ENCODE measurements around the gene ST3GAL3.

Gene ST3GAL3

DNA sequence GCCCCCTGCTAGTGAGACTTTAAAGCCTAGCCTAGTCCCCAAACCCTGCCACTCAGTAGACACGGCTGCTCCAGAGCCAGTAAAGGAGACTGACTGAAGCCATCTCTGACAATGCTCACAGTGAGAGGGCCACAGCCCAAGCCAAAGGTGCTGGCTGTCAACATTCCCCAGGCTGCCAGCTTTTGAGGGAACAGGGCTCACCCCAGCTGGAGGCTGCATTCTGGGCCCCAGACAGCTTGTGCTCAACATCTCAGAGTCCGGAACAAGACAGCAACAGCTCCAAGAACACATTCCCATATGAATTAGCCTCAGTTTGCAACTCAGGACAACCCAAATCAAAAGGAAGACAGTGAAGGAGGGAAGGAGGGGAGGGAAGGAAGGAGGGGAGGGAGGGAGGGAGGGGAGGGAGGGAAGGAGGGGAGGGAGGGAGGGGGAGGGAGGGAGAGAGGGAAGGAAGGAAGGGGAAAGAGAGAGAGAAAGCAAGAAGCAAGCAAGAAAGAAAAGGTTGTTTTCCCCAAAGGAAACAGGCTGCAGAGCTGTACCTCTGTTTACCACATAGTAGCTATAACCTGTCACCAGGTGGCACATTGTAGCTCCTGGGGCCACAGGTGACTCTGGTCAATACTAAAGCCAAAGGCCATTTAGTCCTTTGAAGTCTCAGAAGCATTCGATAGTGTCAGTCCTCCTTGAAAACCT, 231.7 kb downstream of the ST3GAL3 start:
- Histone ChIP-seq H3K9ac (ENCODE audit: low read depth, low read length) (no peak overlapping the region), H3K4me1 (ENCODE audit: control insufficient read depth, insufficient read depth, low read length) (peaks cover under 1% of the 10 kb centered on the region), H3K4me3 (ENCODE audit: low read length) (no peak overlapping the region), H3K36me3 (ENCODE audit: insufficient read depth, low read length) (no peaks in the 10 kb centered on the region), H3K4me2 (ENCODE audit: low read length) (no peak overlapping the region), H3K9me3 (replicated peaks; ENCODE audit: low read length) (no peaks in the 10 kb centered on the region), H3K27me3 (ENCODE audit: control insufficient read depth, insufficient read depth, low read length) (peaks cover 3% of the 10 kb centered on the region)

DNA sequence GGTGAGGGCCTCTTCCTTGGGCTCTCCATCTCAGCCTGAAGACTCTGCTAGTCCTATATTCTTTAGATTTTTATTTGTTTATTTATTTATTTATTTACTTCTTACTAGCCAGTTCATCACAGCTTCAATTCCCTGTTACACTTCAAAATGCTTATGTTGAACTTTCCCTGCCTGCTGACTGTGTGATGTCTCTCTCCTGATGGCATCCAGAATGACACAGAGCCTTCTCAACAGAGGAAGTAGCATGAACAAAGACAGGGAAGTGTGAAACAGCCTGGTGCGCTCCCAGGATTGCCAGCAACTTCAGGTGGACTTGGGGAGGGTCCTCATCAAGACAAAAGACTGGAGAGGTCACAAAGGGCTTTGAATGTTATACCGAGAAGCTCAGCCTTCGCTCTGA, 235.1 kb downstream of the ST3GAL3 start:
- H3K9me3 ChIP-seq (replicated peaks; ENCODE audit: low read length) = no peaks in the 10 kb centered on the region
- H3K27me3 ChIP-seq (ENCODE audit: control insufficient read depth, insufficient read depth, low read length) = no peaks in the 10 kb centered on the region
- no peak overlapping the region for H3K4me3 ChIP-seq (ENCODE audit: low read length)
- no peak overlapping the region for H3K4me2 ChIP-seq (ENCODE audit: low read length)
- H3K4me1 ChIP-seq (ENCODE audit: control insufficient read depth, insufficient read depth, low read length) = peaks cover 5% of the 10 kb centered on the region
- H3K9ac ChIP-seq (ENCODE audit: low read depth, low read length) = no peak overlapping the region
- H3K36me3 ChIP-seq (ENCODE audit: insufficient read depth, low read length) = no peaks in the 10 kb centered on the region

DNA sequence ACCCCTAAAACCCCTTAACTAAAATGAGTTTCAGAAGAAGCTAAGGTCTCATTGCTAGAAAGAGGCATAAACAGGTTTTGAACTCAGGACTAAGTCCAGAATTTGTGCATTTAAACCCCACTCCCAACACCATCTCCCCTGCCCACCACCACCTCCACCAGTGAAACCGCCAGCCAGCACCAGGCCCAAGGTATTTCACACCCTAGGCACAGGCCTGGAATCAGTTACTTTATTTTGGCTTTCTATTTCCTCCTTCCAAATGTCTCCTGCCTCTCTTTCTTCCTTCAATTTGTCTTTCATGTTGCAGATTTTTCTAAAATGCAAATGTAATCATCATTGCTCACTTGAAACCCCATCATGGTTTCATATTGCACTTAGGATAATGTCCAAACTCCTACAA, 237.5 kb downstream of the ST3GAL3 start:
- Histone ChIP-seq H3K9me3 (replicated peaks; ENCODE audit: low read length) (no peaks in the 10 kb centered on the region), H3K27me3 (ENCODE audit: control insufficient read depth, insufficient read depth, low read length) (no peaks in the 10 kb centered on the region), H3K36me3 (ENCODE audit: insufficient read depth, low read length) (peaks cover 5% of the 10 kb centered on the region), H3K9ac (ENCODE audit: low read depth, low read length) (no peak overlapping the region), H3K4me1 (ENCODE audit: control insufficient read depth, insufficient read depth, low read length) (peaks cover 21% of the 10 kb centered on the region), H3K4me2 (ENCODE audit: low read length) (no peak overlapping the region), H3K4me3 (ENCODE audit: low read length) (no peak overlapping the region)

DNA sequence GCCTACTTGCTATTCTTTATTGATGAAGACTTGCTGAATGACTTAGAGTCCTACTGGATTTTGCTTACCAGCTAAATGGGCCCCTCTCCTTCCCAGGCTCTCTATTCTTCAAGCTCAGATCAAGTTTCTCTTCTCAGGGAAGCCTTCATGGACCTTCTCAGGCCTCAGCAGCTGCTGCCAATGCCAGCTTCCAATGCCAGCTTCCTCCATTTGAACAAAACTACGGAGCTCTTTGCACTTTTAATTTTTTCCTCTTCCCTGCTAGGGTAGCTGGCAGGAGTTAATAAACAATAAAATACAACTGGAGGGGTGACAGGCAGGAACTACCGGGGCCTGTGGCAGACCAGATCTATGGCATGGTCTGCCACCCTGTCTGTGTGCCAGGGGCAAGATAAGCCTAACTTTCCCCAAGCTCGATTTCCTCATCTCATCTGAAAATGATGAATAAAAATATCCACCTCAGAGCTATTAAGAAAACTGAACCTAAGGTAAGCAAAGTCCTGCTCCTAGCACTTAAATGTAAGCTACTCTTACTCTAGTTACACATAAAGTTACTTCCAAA, 238.4 kb downstream of the ST3GAL3 start:
- H3K9ac ChIP-seq (ENCODE audit: low read depth, low read length) = peak overlapping the region; percentile 96
- no peaks in the 10 kb centered on the region for H3K9me3 ChIP-seq (replicated peaks; ENCODE audit: low read length)
- peaks cover 11% of the 10 kb centered on the region for H3K36me3 ChIP-seq (ENCODE audit: insufficient read depth, low read length)
- peak overlapping the region; percentile 93 for H3K4me3 ChIP-seq (ENCODE audit: low read length)
- H3K4me2 ChIP-seq (ENCODE audit: low read length) = peak overlapping the region; percentile 97
- H3K4me1 ChIP-seq (ENCODE audit: control insufficient read depth, insufficient read depth, low read length) = peaks cover 21% of the 10 kb centered on the region
- no peaks in the 10 kb centered on the region for H3K27me3 ChIP-seq (ENCODE audit: control insufficient read depth, insufficient read depth, low read length)

DNA sequence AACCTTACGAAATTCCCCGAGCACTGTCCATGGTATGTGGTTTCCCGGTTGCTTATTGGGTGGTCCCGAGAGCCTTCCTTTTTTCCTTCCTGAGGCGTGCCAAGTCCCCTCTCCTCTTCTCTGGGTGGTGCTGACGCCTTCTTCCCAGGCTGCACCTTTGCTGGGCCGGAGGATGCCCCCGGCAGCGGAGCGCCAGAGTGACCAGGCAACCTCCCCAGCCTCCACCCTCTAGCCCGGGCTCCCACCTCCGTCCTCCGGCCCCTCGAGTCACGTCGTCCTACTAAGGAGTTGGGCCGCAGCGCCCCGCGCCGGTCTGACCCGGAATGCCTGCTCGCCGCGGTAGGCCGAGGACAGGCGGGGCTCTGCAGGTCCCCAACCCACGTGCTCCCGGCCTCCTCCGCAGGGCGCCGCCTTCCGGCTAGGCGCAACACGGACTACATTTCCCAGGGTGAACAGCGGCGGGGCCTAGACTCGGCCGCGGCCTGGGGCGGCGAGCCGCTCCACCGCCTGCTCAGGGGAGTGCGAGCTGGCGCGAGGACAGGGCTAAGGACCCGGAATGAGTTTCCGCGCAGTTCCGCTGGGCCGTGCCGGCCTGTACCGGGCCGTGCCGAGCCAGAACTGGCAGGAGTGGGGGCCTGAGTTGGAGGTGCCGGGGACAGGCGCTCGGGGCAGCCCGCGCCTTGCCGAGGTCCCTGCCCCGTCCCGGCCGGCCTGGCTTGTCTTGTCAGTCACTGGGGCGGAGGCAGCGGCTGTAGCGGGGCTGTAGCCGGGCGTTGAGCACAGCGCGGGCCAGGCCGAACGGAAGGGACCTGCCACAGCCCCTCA, 239.1 kb downstream of the ST3GAL3 start, which contains the start of gene IPO13:
IPO13 (plus strand) TSS at position 715 of the 825 bp plus-strand sequence. CDS start 651 bp downstream, outside the sequence.
- H3K9me3 ChIP-seq (replicated peaks; ENCODE audit: low read length) = no peaks in the 10 kb centered on the region
- H3K36me3 ChIP-seq (ENCODE audit: insufficient read depth, low read length) = peaks cover 11% of the 10 kb centered on the region
- no peaks in the 10 kb centered on the region for H3K27me3 ChIP-seq (ENCODE audit: control insufficient read depth, insufficient read depth, low read length)
- H3K9ac ChIP-seq (ENCODE audit: low read depth, low read length) = peak within 1 kb of the TSS; percentile 96
- peaks cover 21% of the 10 kb centered on the region for H3K4me1 ChIP-seq (ENCODE audit: control insufficient read depth, insufficient read depth, low read length)
- peak within 1 kb of the TSS; percentile 93 for H3K4me3 ChIP-seq (ENCODE audit: low read length)
- peak within 1 kb of the TSS; percentile 97 for H3K4me2 ChIP-seq (ENCODE audit: low read length)

DNA sequence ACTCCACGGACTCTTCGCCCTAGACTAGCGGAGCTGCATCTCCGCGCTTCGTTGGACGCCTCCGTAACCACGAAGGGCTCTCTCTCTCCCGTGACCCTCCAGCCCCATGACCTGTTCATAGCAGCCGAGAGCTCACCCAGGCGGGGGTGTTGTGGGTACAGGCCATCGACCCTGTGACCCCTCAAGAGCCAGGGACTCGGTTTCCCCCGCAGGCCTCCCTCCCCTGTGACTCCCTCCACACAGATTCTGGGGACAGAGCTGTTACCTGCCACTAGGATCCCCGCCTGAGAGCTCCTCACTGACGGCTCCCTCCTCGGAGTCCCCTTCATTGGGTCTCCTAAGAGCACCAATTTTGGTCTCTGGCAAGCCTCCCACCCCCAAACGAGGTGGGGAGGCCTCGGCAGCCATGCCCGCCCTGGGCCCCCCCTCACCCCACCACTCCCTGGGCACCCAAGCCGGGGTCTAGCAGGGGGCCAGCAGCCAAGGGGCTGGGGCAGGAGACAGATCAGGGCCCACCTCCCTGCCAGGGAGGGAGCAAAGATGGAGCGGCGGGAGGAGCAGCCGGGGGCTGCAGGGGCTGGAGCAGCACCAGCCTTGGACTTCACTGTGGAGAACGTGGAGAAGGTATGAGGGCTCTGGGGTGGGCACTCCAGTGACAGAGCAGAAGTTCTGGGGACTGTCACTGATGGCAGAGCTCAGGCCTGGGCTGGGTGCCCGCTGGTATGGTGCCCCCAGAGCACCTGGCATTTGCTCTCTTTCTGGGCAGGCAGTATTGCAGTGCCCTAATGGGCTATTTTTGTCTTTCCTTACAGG, 239.9 kb downstream of the ST3GAL3 start:
- Histone ChIP-seq H3K4me2 (ENCODE audit: low read length) (peak overlapping the region; percentile 97), H3K4me1 (ENCODE audit: control insufficient read depth, insufficient read depth, low read length) (peaks cover 21% of the 10 kb centered on the region), H3K9me3 (replicated peaks; ENCODE audit: low read length) (no peaks in the 10 kb centered on the region), H3K4me3 (ENCODE audit: low read length) (peak overlapping the region; percentile 93), H3K9ac (ENCODE audit: low read depth, low read length) (peak overlapping the region; percentile 96), H3K36me3 (ENCODE audit: insufficient read depth, low read length) (peaks cover 11% of the 10 kb centered on the region), H3K27me3 (ENCODE audit: control insufficient read depth, insufficient read depth, low read length) (no peaks in the 10 kb centered on the region)

DNA sequence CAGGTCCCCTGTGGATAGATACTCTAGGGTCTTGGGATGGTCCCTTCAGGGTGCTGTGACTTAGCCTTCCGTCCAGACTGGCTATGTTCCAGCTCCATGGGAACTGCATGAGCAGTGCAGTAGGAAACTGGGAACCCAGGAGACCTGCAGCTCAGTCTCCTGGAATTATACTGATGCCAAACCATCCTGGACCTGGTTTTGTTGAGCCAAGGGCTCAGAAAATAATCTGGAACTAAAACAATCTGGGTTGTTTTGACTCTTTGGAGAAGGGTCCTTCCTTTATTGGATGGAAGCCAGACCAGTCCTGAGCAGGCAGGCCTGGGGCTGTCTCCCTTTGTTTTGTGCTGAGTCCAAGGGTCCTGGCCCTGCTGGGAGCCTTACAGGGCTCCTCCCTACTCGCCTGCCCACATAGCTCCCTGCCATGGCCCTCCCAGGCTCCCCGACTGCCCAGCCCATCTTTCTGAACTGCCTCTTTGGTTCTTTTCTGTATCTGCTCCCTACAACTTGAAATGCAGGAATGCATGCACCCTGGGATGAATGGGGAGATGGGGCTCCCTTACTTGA, 240.6 kb downstream of the ST3GAL3 start:
- peak overlapping the region; percentile 97 for H3K4me2 ChIP-seq (ENCODE audit: low read length)
- no peaks in the 10 kb centered on the region for H3K27me3 ChIP-seq (ENCODE audit: control insufficient read depth, insufficient read depth, low read length)
- peaks cover 21% of the 10 kb centered on the region for H3K4me1 ChIP-seq (ENCODE audit: control insufficient read depth, insufficient read depth, low read length)
- peak overlapping the region; percentile 96 for H3K9ac ChIP-seq (ENCODE audit: low read depth, low read length)
- peak overlapping the region; percentile 93 for H3K4me3 ChIP-seq (ENCODE audit: low read length)
- H3K36me3 ChIP-seq (ENCODE audit: insufficient read depth, low read length) = peaks cover 11% of the 10 kb centered on the region
- H3K9me3 ChIP-seq (replicated peaks; ENCODE audit: low read length) = no peaks in the 10 kb centered on the region

DNA sequence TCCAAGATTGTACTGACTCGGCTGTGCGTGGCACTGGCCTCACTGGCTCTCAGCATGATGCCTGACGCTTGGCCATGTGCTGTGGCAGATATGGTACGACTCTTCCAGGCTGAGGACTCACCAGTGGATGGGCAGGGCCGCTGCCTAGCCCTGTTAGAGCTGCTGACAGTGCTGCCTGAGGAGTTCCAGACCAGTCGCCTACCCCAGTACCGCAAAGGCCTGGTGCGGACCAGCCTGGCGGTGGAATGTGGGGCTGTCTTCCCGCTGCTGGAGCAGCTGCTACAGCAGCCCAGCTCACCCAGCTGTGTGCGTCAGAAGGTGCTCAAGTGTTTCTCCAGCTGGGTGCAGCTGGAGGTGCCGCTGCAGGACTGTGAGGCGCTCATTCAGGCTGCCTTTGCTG, 242.3 kb downstream of the ST3GAL3 start:
- Histone ChIP-seq H3K4me3 (ENCODE audit: low read length) (no peak overlapping the region), H3K36me3 (ENCODE audit: insufficient read depth, low read length) (peaks cover 11% of the 10 kb centered on the region), H3K9ac (ENCODE audit: low read depth, low read length) (no peak overlapping the region), H3K9me3 (replicated peaks; ENCODE audit: low read length) (no peaks in the 10 kb centered on the region), H3K4me2 (ENCODE audit: low read length) (no peak overlapping the region), H3K27me3 (ENCODE audit: control insufficient read depth, insufficient read depth, low read length) (no peaks in the 10 kb centered on the region), H3K4me1 (ENCODE audit: control insufficient read depth, insufficient read depth, low read length) (peaks cover 21% of the 10 kb centered on the region)

DNA sequence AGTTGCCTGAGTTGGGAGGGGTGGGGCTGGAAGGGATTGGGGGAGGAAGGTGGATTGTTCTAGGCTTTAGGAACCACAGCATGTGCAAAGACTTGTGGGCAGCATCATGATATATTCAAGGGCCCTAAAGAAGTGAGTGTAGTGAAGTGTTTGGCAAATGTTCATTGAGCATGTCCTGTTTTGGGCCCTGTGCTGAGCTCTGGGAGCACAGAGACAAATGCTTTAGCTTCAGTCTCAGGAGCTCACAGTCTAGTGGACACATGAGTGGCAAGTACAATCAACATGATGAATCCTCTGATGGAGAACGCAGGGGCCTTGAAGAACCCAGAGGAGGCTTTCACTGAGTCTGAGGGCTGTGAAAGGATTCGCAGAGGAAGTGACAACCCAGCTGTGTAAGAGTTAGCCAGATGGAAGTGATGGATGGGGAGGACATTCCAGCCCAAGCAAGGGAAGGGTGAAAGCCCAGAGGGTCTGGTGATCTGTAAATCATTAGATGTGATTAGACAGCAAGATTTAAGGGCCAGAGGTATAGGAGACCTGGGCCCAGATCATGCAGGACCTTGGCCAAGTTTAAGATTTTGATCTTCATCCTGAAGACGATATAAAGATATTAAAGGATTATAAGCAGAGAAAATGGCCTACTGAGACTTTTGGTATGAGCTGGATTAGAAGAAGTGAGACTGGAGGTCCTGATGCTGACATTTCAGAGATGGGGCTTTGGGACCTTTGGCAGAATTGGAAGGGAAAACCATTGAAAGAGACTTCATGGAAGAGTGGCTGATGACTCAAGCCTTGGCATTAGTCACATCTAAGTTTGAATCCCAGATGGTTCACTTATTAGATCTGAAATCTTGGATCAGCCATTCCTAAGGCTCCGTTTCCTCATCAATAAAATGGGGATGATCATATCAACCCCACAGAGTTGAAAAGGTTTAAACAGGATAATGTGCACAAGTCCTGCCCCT, 244.0 kb downstream of the ST3GAL3 start:
- Histone ChIP-seq H3K4me3 (ENCODE audit: low read length) (no peak overlapping the region), H3K9ac (ENCODE audit: low read depth, low read length) (no peak overlapping the region), H3K36me3 (ENCODE audit: insufficient read depth, low read length) (peaks cover 11% of the 10 kb centered on the region), H3K4me2 (ENCODE audit: low read length) (no peak overlapping the region), H3K9me3 (replicated peaks; ENCODE audit: low read length) (no peaks in the 10 kb centered on the region), H3K27me3 (ENCODE audit: control insufficient read depth, insufficient read depth, low read length) (no peaks in the 10 kb centered on the region), H3K4me1 (ENCODE audit: control insufficient read depth, insufficient read depth, low read length) (peaks cover 16% of the 10 kb centered on the region)

DNA sequence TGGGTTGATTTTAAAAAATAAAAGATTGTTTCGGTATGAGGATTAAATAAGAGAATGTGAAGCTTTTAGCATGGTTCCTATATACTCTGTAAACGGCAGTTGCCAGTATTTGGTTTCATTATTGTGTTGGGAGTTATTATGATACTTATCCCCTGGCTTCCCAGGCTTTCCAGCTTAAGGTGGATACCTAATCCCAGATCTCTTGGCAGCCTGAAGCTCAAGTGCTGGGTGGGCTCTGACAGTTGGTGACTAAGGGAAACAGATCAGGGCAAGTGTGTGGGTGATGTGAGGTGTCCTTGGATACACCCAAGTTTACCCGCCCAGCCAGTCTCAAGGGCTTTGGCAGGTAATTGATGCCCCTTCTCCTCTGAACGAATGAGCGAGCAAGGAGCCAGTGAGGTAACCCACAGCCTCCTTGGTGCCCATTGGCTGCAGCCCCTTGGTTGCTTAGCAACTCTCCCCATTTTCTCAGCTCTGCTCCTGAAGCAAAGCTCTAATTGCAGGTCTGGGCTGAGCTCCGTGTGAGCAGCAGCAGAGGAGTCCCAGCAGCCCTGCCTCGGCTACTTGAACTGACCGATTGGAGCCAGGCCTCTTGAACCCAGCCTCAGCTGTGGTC, 245.5 kb downstream of the ST3GAL3 start:
- no peak overlapping the region for H3K4me3 ChIP-seq (ENCODE audit: low read length)
- no peaks in the 10 kb centered on the region for H3K9me3 ChIP-seq (replicated peaks; ENCODE audit: low read length)
- no peak overlapping the region for H3K9ac ChIP-seq (ENCODE audit: low read depth, low read length)
- H3K4me1 ChIP-seq (ENCODE audit: control insufficient read depth, insufficient read depth, low read length) = peaks cover 12% of the 10 kb centered on the region
- no peaks in the 10 kb centered on the region for H3K27me3 ChIP-seq (ENCODE audit: control insufficient read depth, insufficient read depth, low read length)
- peaks cover 22% of the 10 kb centered on the region for H3K36me3 ChIP-seq (ENCODE audit: insufficient read depth, low read length)
- H3K4me2 ChIP-seq (ENCODE audit: low read length) = no peak overlapping the region
